GM20000 (cell line): ENCODE measurements around the gene CGB1.

Experiments used
- DNase-seq: peaks from one replicate; pipeline ENCODE4 v3.0.0; 2012; ENCODE audit warnings: low spot score
- CTCF ChIP-seq: IDR thresholded peaks from 2 replicates; pipeline ENCODE4 v1.5.1; 2012; ENCODE audit warnings: mild to moderate bottlenecking, control low read depth; ENCODE audit errors: extremely low read depth, missing control alignments

CGB1 gene

GRCh38 chr19:48992581-48993174 lies 44.0 kb downstream of the CGB1 start:
- TF ChIP-seq CTCF = no peak
- no peak for DNase-seq

- DNase-seq = no peak
- no peak for TF ChIP-seq CTCF
These were observed 44.7 kb downstream of the CGB1 start for GRCh38 chr19:48991873-48992580.

GRCh38 chr19:48991011-48991609 lies 45.6 kb downstream of the CGB1 start:
- no peak for TF ChIP-seq CTCF
- no peak for DNase-seq

GRCh38 chr19:48990400-48990799 lies 46.3 kb downstream of the CGB1 start:
- no peak for TF ChIP-seq CTCF

GRCh38 chr19:48989701-48990291 lies 46.9 kb downstream of the CGB1 start:
- no peak for DNase-seq
- TF ChIP-seq CTCF = no peak

More at GRCh38 chr19:48990400-48990799, 46.3 kb downstream of the CGB1 start:
- DNase-seq = no peak

- DNase-seq = no peak
- no peak for TF ChIP-seq CTCF
These were observed 47.8 kb downstream of the CGB1 start for GRCh38 chr19:48988860-48989259.

GRCh38 chr19:48988286-48988685 lies 48.4 kb downstream of the CGB1 start:
- no peak for TF ChIP-seq CTCF
- DNase-seq = no peak
